A549 (cell line): ENCODE measurements around the gene ADNP2. TPM values are rescaled to one million over a fixed set of nuclear protein-coding genes. Genes with fewer than 3 reads are reported as not detected.

Experiments used
- ATAC-seq, 2 experiments: fragments of 200-7000 bp in 1 of 2; fragments of >200 bp in 1 of 2; cut with Nextera tagmentation in 1 of 2; cut with Tn5 transposase in 1 of 2; 3 replicates each; pipeline versions ENCODE4 v1.8.0 to v1.9.1; 2018 to 2020; ENCODE audit warnings: mild to moderate bottlenecking in 1 of 2, moderate library complexity in 1 of 2
- CTCF ChIA-PET: fragments of 300-600 bp; sonication (Branson Sonifier 250); formaldehyde crosslinking; extraction: SDS; loops from one replicate; lab custom pipeline; 2021; ENCODE audit warnings: antibody characterized with exemption, inconsistent platforms; lab: Yijun Ruan, JAX
- POLR2A ChIA-PET: fragments of 350-600 bp; formaldehyde crosslinking; extraction: SDS; loops from one replicate; lab custom pipeline; 2021; ENCODE audit warnings: antibody characterized with exemption, inconsistent platforms; lab: Yijun Ruan, JAX
- DNase-seq, 2 experiments: peaks; one replicate each; pipeline versions ENCODE4 v3.0.0 to v3.0.0-alpha.2; 2011 to 2016; ENCODE audit warnings: low read depth in 1 of 2, low spot score in 1 of 2
- FAIRE-seq: peaks from 2 replicates; lab custom pipeline; 2011; peaks lifted over from hg19 to GRCh38; lab: Jason Lieb, UNC
- H3K27ac ChIP-seq, 2 experiments: fragments of >200 bp; sonication (Bioruptor Twin); formaldehyde crosslinking; 3 replicates each; pipeline ENCODE4 v1.5.1; 2016 to 2017
- H3K4me1 ChIP-seq: fragments of >200 bp; sonication (Bioruptor Twin); formaldehyde crosslinking; 3 replicates; pipeline ENCODE4 v1.6.1; 2016
- H3K4me2 ChIP-seq: fragments of >200 bp; sonication (Bioruptor Twin); formaldehyde crosslinking; 3 replicates; pipeline ENCODE4 v1.6.1; 2016
- H3K4me3 ChIP-seq: fragments of >200 bp; sonication (Bioruptor Twin); formaldehyde crosslinking; 3 replicates; pipeline ENCODE4 v1.5.1; 2016
- H3K9me3 ChIP-seq: fragments of >200 bp; sonication (Bioruptor Twin); formaldehyde crosslinking; 3 replicates; pipeline ENCODE4 v1.6.1; 2016
- BHLHE40 ChIP-seq: IDR thresholded peaks from 2 replicates; pipeline ENCODE4 v1.6.1; 2012; ENCODE audit warnings: low read depth, low read length, inconsistent platforms
- CEBPB ChIP-seq, 2 experiments: fragments of >200 bp in 1 of 2; sonication (Bioruptor Twin) in 1 of 2; formaldehyde crosslinking in 1 of 2; IDR thresholded peaks; 2 replicates each; pipeline ENCODE4 v1.6.1; 2012 to 2016
- EHMT2 ChIP-seq: fragments of 200-600 bp; sonication (generic); IDR thresholded peaks from 2 replicates; pipeline ENCODE4 v1.6.1; 2016; ENCODE audit warnings: antibody characterized with exemption, low read depth, mild to moderate bottlenecking, moderate library complexity
- ELK1 ChIP-seq: fragments of 150-350 bp; IDR thresholded peaks from 2 replicates; pipeline ENCODE4 v1.6.1; 2014; ENCODE audit warnings: low read depth, mild to moderate bottlenecking, low read length
- EP300 ChIP-seq, 2 experiments: fragments of >200 bp; sonication (Bioruptor Twin); formaldehyde crosslinking; IDR thresholded peaks; 2 replicates in 1 of 2; 3 replicates in 1 of 2; pipeline ENCODE4 v1.6.1; 2016 to 2017
- ESRRA ChIP-seq: fragments of 150-350 bp; IDR thresholded peaks from 2 replicates; pipeline ENCODE4 v1.6.1; 2014; ENCODE audit warnings: mild to moderate bottlenecking, low read length, borderline replicate concordance
- FOSB ChIP-seq: fragments of 250-450 bp; sonication (Bioruptor Pico); IDR thresholded peaks from 2 replicates; pipeline ENCODE4 v1.5.0; 2020; ENCODE audit warnings: mild to moderate bottlenecking, moderate library complexity
- HDAC2 ChIP-seq: fragments of 200-600 bp; sonication (generic); IDR thresholded peaks from 2 replicates; pipeline ENCODE4 v1.6.1; 2016
- HES2 ChIP-seq: fragments of >200 bp; sonication (Bioruptor Twin); formaldehyde crosslinking; IDR thresholded peaks from 2 replicates; pipeline ENCODE4 v1.6.1; 2016
- HEYL ChIP-seq: fragments of 250-450 bp; sonication (Bioruptor Pico); IDR thresholded peaks from 2 replicates; pipeline ENCODE4 v1.8.0; 2021; ENCODE audit warnings: mild to moderate bottlenecking, moderate library complexity
- HOXA7 ChIP-seq: fragments of 250-450 bp; sonication (Bioruptor Pico); IDR thresholded peaks from 2 replicates; pipeline ENCODE4 v1.5.0; 2020; ENCODE audit warnings: mild to moderate bottlenecking, moderate library complexity
- HOXB13 ChIP-seq: fragments of 250-450 bp; sonication (Bioruptor Pico); IDR thresholded peaks from 2 replicates; pipeline ENCODE4 v1.5.0; 2020; ENCODE audit warnings: low read depth, mild to moderate bottlenecking, moderate library complexity
- JUNB ChIP-seq: fragments of >200 bp; sonication (Bioruptor Twin); formaldehyde crosslinking; IDR thresholded peaks from 2 replicates; pipeline ENCODE4 v1.6.1; 2016
- KDM1A ChIP-seq: fragments of 200-600 bp; sonication (generic); IDR thresholded peaks from 2 replicates; pipeline ENCODE4 v1.6.1; 2016; ENCODE audit warnings: low read depth, mild to moderate bottlenecking
- MAZ ChIP-seq: fragments of 150-350 bp; IDR thresholded peaks from 2 replicates; pipeline ENCODE4 v1.6.1; 2014; ENCODE audit warnings: antibody characterized with exemption, low read depth, low read length, borderline replicate concordance
- MYC ChIP-seq: IDR thresholded peaks from 2 replicates; pipeline ENCODE4 v1.6.1; 2012; ENCODE audit warnings: mild to moderate bottlenecking, inconsistent platforms, low read length, improper control_type of control experiment, borderline replicate concordance
- NR3C1 ChIP-seq: fragments of >200 bp; sonication (Bioruptor Twin); formaldehyde crosslinking; IDR thresholded peaks from 3 replicates; pipeline ENCODE4 v1.6.1; 2017
- PHF8 ChIP-seq: fragments of 200-600 bp; sonication (generic); IDR thresholded peaks from 2 replicates; pipeline ENCODE4 v1.6.1; 2016; ENCODE audit warnings: low read depth, mild to moderate bottlenecking, antibody characterized with exemption, moderate library complexity, borderline replicate concordance
- SMC3 ChIP-seq: fragments of >200 bp; sonication (Bioruptor Twin); formaldehyde crosslinking; IDR thresholded peaks from 3 replicates; pipeline ENCODE4 v1.6.1; 2018; ENCODE audit warnings: inconsistent platforms
- SREBF2 ChIP-seq: fragments of 450-650 bp; IDR thresholded peaks from 2 replicates; pipeline ENCODE4 v1.6.1; 2014; ENCODE audit warnings: mild to moderate bottlenecking, moderate library complexity
- TP53 ChIP-seq: fragments of 250-450 bp; sonication (Bioruptor Pico); IDR thresholded peaks from 2 replicates; pipeline ENCODE4 v1.5.0; 2021; ENCODE audit warnings: mild to moderate bottlenecking, moderate library complexity
- ZC3H11A ChIP-seq: fragments of 450-650 bp; IDR thresholded peaks from 2 replicates; pipeline ENCODE4 v1.6.1; 2014; ENCODE audit warnings: antibody characterized with exemption, mild to moderate bottlenecking
- ZFP36 ChIP-seq: fragments of 450-650 bp; IDR thresholded peaks from 2 replicates; pipeline ENCODE4 v1.6.1; 2014; ENCODE audit warnings: borderline replicate concordance; ENCODE audit not compliant: partially characterized antibody
- ZNF302 ChIP-seq: fragments of 250-450 bp; sonication (Bioruptor Pico); IDR thresholded peaks from 2 replicates; pipeline ENCODE4 v1.9.0; 2021; ENCODE audit warnings: inconsistent platforms, mild to moderate bottlenecking, moderate library complexity
- ZSCAN20 ChIP-seq: fragments of 250-450 bp; sonication (Bioruptor Pico); IDR thresholded peaks from 2 replicates; pipeline ENCODE4 v1.8.0; 2022; ENCODE audit warnings: mild to moderate bottlenecking, moderate library complexity
- WGBS: methylation state at CpG from one replicate; pipeline ENCODE4 v1.1.6; 2017; ENCODE audit errors: missing lambda C conversion rate; 5-methylcytosine and 5-hydroxymethylcytosine counted together
- polyA plus RNA-seq, 4 experiments: library from polyadenylated mRNA; depleted of rRNA in 3 of 4; stranded (reverse); fragments of >200 nt; fragmentation: RNase III in 1 of 4; extraction: RNeasy Plus Mini Kit Qiagen cat#74134 plus additional on column Dnase treatment in 1 of 4; gene quantifications; 2 replicates in 3 of 4; 3 replicates in 1 of 4; pipeline ENCODE4 v1.2.3, GENCODE V29; 2011 to 2017
- TF ChIP-seq, protein P1 (sequence below): IDR thresholded peaks from 2 replicates; pipeline ENCODE4 v1.6.1; 2012; ENCODE audit warnings: low read depth, borderline replicate concordance
- TF ChIP-seq, protein P2 (sequence below): fragments of 250-450 bp; sonication (Bioruptor Pico); IDR thresholded peaks from 2 replicates; pipeline ENCODE4 v1.5.0; 2021; ENCODE audit warnings: mild to moderate bottlenecking, moderate library complexity, borderline replicate concordance
- TF ChIP-seq, protein P3 (sequence below): fragments of >200 bp; sonication (Bioruptor Twin); formaldehyde crosslinking; IDR thresholded peaks from 3 replicates; pipeline ENCODE4 v1.6.1; 2016
- TF ChIP-seq, protein P4 (sequence below): IDR thresholded peaks from 2 replicates; pipeline ENCODE4 v1.6.1; 2012

The ADNP2 gene
- polyA plus RNA-seq, 2 of the 4 experiments (the other 2 are of a cell fraction) = 9.8 to 9.9 TPM

- no peak for TF ChIP-seq HES2
- TF ChIP-seq ZC3H11A = no peak
- TF ChIP-seq, all 56 proteins: peak for 0
Measured at GRCh38 chr18:80166725-80167124, 57.7 kb downstream of the ADNP2 start (continued).

DNA sequence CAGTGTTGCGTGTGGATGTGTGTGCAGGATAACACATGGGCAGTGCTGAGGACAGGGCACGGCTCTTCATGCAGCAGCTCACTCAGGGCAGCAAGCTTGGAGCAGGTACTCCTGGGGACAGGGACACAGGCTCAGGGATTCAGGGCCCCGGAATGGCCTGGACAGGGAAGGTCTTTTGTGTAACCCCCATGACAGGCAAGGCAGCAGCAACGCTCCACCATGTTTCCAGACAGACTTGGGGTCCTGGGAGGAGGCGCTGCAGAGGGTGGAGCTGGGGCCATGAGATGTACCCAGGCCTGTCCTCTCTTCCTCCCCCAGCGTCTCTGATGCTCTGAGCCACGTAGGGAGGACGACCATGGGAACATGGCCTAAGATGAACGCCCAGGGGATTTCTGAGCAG, 58.3 kb downstream of the ADNP2 start:
- Histone ChIP-seq H3K4me1 (no peaks in the 10 kb centered on the region), H3K4me2 (no peak overlapping the region), H3K4me3 (no peak overlapping the region), H3K9me3 (no peaks in the 10 kb centered on the region), H3K27ac (no peak overlapping the region)
- ATAC-seq (no peak), FAIRE-seq (no peak), DNase-seq (no peak)
- CTCF ChIA-PET = interaction anchor here (1.1 kb wide), 1 partner anchor 10 kb away, joined by 4 read pairs; no protein-coding TSS in a partner anchor
- TF ChIP-seq ZSCAN20 (CRISPR knock-in tag) (no peak), MYC (no peak), ZFP36 (no peak), BHLHE40 (no peak), HEYL (CRISPR knock-in tag) (no peak), HDAC2 (no peak), ZNF302 (no peak), SREBF2 (no peak), SMC3 (no peak), KDM1A (no peak), HES2 (no peak), HOXA7 (CRISPR knock-in tag) (no peak), ESRRA (no peak), JUNB (no peak), TP53 (CRISPR knock-in tag) (no peak), ZC3H11A (no peak)
- TF ChIP-seq, protein P1, sequence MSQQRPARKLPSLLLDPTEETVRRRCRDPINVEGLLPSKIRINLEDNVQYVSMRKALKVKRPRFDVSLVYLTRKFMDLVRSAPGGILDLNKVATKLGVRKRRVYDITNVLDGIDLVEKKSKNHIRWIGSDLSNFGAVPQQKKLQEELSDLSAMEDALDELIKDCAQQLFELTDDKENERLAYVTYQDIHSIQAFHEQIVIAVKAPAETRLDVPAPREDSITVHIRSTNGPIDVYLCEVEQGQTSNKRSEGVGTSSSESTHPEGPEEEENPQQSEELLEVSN = no peak
- TF ChIP-seq, protein P2, sequence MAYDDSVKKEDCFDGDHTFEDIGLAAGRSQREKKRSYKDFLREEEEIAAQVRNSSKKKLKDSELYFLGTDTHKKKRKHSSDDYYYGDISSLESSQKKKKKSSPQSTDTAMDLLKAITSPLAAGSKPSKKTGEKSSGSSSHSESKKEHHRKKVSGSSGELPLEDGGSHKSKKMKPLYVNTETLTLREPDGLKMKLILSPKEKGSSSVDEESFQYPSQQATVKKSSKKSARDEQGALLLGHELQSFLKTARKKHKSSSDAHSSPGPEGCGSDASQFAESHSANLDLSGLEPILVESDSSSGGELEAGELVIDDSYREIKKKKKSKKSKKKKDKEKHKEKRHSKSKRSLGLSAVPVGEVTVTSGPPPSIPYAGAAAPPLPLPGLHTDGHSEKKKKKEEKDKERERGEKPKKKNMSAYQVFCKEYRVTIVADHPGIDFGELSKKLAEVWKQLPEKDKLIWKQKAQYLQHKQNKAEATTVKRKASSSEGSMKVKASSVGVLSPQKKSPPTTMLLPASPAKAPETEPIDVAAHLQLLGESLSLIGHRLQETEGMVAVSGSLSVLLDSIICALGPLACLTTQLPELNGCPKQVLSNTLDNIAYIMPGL (CRISPR knock-in tag) = no peak
- TF ChIP-seq, protein P3, sequence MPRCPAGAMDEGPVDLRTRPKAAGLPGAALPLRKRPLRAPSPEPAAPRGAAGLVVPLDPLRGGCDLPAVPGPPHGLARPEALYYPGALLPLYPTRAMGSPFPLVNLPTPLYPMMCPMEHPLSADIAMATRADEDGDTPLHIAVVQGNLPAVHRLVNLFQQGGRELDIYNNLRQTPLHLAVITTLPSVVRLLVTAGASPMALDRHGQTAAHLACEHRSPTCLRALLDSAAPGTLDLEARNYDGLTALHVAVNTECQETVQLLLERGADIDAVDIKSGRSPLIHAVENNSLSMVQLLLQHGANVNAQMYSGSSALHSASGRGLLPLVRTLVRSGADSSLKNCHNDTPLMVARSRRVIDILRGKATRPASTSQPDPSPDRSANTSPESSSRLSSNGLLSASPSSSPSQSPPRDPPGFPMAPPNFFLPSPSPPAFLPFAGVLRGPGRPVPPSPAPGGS = no peak
- POLR2A ChIA-PET = no interaction called here
- WGBS = 56% methylated on average over 4 of the region's 9 CpGs

DNA sequence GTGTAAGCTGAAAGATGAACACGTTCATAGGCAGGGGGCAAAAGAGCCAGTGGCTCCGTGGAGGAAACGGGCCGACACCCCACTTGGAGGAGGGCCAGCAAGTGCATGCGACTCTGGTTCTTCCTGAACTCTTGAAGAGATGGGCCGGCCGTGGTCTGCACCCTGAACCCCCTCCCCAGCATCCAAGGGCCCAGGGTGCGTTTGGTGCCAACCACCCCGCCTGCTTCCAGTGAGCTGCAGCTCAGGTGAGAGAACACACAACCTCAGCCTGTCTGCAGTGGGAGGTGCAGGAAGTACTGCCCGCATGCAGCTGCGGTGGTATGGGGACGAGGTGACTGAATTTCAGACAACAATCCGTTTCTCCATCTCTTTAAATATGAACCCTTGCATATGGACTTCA, 58.9 kb downstream of the ADNP2 start:
- POLR2A ChIA-PET = no interaction called here
- no peak for TF ChIP-seq HOXB13
- no peak for TF ChIP-seq TP53 (CRISPR knock-in tag)
- TF ChIP-seq FOSB (CRISPR knock-in tag) = no peak
- no peak for TF ChIP-seq HEYL (CRISPR knock-in tag)
- TF ChIP-seq CEBPB (IDR thresholded peaks at IDR 0.05) = no peak
- no peak for TF ChIP-seq NR3C1
- TF ChIP-seq, protein P4, sequence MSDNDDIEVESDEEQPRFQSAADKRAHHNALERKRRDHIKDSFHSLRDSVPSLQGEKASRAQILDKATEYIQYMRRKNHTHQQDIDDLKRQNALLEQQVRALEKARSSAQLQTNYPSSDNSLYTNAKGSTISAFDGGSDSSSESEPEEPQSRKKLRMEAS = no peak
- TF ChIP-seq, protein P3 = no peak
- no peak for TF ChIP-seq JUNB
- TF ChIP-seq EP300 (IDR thresholded peaks at IDR 0.05) = no peak
- no peak for TF ChIP-seq MAZ
- no peak for TF ChIP-seq ELK1
- TF ChIP-seq EHMT2 = no peak
- no peak for TF ChIP-seq PHF8
- no peak for TF ChIP-seq HES2

More for the DNA sequence above, 58.9 kb downstream of the ADNP2 start:
- H3K9me3 ChIP-seq = no peaks in the 10 kb centered on the region
- ATAC-seq (no peak), DNase-seq (no peak), FAIRE-seq (no peak)
- no peak overlapping the region for H3K4me2 ChIP-seq
- CTCF ChIA-PET = interaction anchor here (0.6 to 1.1 kb wide), 2 partner anchors 9 to 10 kb away, joined by 3 to 4 read pairs; no protein-coding TSS in a partner anchor
- no peak overlapping the region for H3K27ac ChIP-seq
- 42% methylated on average over 8 of the region's 13 CpGs for WGBS
- no peak overlapping the region for H3K4me3 ChIP-seq
- no peaks in the 10 kb centered on the region for H3K4me1 ChIP-seq
